Glomerular visceral epithelial cell (primary cell): Measurements from ENCODE around the gene XYLT1.

Source experiments
- DNase-seq: peaks from one replicate; pipeline ENCODE4 v3.0.0-alpha.2; 2016; ENCODE audit errors: extremely low spot score

XYLT1 gene

DNA sequence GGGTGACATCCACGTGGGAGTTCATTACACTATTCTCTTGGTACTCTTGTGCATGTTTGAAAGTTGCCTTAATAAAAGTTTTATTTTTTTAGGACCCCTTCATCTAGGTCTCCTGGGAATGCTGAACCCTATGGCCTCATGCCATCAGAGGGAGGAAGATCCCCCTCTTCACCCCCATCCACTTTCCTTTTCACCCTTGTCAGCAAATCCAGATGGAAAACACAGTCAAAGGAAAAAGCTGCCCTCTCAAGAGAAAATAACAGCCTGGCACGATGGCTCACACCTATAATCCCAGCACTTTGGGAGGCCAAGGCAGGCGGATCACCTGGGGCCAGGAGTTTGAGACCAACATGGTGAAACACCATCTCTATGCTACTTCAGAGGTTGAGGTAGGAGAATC is 274.2 kb downstream of the XYLT1 start:
- no peak for DNase-seq

DNA sequence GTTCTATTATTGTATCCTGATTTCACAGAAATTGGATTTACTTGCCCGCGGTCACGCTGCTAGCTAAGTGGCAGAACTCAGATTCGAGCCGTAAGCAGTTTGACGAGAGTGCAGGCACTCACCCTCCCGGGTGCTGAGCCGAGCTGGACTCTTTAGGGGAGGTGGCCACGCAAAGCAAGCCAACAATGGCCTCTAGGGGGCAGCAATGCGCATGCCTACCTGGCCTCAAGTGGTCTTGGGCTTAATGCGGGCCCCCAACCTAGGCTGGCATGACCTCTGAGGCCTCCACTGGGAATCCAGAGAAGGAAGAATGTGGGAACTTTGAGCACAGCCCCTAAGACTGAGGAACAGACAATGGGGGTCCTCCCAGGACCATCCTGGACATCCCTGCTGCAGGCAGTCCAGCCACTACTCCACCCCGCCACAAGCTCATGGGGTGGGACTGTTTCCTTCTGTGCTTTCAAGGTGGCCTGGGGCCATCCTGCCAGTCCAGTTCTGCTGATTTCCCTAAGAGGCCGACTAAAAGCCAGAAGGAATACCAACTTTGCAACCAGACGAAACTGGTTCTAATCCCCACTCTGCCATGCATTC is 276.5 kb downstream of the XYLT1 start:
- DNase-seq: no peak

DNA sequence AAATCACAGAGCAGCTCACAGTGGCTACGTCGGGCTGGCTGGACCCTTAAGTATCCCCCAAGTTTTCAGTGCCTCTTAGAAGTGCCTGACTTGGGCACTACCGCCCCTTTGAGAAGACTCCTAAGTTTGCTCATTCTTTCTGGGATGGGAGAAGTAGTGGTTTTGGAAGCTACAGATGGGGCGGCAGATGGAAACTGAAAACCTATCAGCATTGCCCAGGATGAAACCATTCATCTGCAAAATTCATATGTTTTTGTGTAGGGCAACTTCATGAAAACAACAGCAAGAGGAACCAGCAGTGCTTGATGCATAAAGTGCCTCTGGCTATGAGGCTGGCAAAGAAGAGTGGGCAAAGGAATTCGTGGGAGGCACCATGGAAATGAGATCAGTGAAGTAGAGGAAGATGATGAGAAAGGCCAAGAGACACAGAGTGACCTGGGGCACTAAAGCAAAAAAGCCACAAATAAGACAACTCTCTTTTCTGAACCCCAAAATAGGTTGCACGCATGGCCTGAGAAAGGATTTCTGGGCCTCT is 277.1 kb downstream of the XYLT1 start:
- no peak for DNase-seq

DNA sequence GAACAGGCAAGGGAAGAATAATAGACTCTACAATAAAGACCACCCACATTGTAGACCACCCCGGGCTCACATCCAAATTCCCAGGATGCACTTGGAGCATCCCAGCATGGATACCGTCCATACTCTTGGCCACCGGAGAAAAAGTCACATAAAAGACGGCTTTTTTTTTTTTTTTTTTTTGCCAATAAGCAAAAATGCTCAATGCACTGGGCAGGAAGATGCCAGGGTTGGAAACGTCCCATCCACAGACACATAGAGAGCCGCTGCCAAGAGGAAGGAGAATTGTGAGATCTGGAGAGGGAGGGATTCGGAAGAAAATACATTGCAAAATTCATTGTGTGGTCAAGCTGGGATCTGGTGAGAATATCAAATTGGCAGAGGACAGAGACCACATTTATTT is 286.7 kb downstream of the XYLT1 start:
- no peak for DNase-seq

DNA sequence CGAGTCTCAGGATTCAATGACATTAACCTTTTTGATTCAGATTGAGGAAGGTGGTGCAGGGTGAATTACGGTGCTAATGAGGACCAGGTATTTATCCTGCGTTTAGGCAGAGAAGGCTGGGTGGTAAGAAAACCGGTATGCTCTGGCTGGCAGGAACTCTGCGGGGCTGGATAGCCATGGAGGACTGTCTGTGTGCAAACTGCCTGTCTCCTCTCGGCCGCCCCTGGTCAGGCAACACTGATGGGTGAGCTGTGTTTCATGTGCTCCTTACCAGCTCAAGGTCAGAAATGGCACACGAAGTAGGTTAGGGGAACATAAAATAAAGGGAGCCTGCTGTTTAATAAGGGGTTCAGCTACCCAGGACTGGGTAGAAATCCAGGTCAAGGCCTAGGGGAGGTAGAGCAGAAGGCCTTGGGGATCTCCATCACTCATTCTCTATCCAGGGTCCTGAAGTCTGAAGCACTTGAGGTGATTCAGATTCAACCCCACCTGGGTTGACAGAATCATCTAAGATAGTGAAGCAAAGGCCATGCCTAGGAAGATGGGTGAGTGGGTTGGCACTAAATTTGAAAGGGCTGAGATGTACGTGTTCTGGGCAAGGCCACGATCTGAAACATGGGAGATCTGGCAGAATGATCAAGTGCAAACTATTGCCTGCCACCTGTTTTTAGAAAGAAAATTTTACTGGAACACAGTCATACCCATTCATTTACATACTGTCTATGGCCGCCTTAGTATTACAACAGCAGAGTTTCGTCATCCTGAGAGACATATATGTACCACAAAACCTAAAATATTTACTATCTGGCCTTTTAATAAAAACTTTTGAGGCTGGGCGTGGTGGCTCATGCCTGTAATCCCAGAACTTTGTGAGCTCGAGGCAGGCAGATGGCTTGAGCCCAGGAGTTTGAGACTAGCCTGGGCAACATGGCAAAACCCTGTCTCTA is 292.5 kb downstream of the XYLT1 start:
- DNase-seq: no peak

DNA sequence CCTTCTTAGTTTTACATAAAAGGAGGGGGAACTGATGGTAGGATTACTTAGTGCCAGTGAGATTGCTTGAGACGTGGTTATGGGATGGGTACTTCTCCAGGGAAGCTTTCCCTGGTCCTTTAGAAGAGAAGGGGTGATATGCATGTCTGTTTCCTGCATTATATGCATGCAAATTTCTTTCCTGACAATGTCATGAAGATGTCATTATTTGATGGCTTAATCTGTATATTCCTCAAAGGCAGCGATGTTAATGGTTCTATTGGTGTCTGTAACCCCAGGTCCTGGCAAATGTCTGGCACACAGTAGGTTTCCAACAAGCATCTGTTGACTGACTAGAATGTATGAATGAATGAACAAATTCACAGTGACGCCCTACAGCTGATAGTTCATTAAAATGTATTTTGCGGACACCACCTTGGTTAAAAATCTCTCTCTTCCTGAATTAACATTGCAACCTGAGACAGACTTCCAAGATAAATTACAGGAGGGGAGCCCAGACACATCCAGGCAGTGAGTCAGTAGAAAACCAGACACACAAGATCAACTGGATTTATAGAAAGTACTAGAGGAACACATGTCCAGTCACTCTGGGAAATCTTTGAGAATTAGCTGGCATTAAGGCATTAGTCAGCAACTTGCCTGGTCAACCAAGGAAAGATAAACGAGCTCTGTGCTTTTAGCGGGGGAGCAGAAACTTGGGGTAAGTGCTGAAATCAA is 293.4 kb downstream of the XYLT1 start:
- no peak for DNase-seq

DNA sequence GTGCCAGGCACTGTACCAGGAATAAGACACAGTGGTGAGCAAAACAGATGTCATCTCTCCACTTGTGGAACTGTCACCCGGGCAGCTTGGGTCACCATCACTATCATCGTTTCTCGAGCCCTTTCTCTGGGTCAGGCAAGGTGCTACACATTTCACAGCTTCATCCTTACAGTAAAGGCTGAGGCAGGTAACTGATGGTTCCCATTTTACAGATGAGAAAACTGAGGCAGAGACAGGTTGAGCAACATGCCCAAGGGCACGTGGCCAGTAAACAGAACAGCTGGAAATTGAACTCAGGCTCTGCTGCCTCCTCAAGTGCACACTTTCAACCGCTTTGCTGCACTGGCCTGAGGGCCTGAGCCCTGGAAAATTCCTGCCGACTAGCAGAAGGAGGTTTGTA is 294.6 kb downstream of the XYLT1 start:
- DNase-seq: no peak

DNA sequence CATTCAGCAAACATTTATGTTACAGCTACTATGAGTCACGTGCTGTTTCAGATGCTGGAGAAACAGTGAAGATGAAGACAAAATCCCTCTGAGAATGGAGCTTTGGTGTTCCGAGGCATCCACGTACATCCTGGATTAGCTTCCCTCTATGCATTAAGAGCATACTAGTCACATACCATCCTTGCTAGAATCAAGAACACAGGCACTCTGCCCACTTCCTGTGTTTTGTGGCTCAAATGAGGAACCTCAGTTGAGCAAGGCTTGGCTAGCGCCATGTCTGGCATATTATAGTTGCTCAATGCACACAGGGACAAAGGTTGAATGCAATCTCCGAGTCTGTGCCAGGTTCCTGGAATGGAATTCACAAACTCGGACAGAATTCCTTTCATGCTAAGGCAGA is 297.5 kb downstream of the XYLT1 start:
- no peak for DNase-seq

DNA sequence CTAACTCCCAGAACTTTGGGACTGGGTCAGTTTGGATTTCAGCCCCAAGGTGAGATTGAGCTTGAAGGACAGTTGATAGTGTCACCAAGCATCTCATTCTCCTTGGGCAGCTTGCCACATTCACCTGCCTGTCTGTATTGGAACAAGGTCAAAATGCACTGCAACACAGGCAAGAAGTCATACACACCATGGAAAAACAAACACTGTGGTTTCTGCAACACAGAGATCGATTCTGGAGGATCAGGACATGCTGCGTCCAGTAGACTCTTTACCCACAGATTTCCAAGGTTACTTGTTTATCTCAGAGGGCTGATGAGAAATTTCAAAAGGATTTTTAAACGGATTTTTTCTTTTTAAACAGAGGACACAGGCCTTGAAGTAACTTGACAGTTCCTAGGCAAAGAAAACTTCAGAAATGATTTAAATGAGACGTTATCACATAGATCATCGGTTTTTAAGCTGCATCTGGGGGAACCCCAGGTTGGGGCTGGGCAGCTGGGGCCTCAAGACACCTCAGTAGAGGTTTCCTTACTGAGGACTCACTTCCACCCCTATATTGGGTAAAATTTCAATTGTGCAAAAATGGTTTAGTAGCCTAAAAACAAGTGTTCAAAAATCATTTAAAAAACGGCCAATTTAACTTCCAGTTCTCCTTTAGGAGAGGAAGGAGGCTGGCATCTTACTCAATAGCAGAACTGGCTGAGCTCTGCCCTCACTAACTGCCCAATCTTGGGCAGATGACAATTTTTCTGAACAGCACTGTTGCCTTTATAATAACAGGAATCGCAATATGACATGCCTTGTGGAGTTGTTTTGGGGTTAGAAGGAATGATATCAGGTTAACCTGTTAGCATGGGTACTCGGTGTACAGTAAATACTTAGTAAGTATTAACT is 299.3 kb downstream of the XYLT1 start:
- DNase-seq: no peak

DNA sequence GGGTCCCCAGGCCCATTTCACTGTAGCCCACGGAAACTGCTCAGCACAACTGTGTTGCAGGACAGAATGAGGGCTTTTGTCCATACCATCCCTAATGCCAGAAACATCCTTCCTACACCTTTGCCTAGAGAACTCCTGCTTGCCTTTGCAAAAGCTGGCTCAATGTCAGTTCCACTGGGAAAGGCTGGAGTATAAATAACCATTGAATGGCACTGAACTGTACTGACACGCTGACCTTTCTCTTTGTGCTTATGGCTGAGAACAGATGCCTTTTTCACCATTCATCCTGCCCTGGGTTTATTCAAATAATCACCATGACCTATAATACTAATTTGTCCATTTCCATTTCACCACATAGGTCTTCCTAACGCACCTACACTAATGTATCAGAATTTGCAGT is 300.3 kb downstream of the XYLT1 start:
- DNase-seq: no peak

DNA sequence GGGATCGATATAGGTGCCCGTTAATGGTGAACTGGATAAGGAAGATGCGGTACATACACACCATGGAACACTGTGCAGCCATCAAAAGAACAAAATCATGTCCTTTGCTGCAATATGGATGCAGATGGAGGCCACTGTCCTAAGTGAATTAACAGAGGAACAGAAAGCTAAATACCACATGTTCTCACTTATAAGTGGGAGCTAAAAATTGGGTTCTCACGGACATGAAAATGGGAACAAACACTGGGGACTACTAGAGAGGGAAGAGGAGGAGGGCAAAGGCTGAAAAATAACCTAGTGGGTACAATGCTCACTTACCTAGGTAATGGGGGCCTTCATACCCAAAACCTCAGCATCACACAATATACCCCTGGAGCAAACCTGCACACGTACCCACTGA is 302.6 kb downstream of the XYLT1 start:
- DNase-seq: no peak

DNA sequence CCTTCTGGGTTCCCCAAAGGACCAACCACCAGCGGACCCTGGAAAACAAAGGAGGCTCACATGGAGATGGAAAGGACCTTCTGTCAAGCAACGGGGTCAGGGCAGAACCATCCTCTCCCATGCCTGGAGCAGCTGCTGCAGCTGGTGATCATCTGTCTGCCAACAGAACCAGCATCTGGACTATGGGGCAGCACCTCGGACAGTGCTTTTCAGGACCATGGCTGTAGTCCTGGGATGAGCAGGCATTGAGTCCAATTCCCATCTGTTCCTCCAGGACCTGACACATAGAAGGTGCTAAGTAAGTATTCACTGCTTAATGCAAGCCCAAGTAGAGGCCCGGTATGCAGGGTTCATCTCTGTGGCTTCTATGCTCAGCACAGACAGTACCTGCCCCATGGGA is 304.7 kb downstream of the XYLT1 start:
- DNase-seq: no peak

DNA sequence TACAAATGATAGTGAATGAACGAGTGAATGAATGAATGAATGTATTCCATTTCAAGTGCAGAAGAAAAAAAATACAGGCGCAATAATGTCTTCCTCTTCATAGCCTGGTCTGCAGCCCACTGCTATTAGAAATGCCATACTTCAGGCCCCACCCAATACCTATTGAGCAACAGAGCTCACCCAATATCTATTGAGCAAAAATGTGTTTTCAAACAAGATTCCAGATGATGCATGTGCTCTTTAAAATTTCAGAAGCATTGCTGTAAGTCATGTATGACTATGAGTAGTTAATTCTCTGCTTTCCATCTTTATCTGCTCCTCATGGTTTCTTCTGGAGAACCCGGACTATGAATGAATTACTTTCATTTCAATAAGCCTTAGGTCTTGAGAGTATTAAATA is 308.2 kb downstream of the XYLT1 start:
- no peak for DNase-seq

DNA sequence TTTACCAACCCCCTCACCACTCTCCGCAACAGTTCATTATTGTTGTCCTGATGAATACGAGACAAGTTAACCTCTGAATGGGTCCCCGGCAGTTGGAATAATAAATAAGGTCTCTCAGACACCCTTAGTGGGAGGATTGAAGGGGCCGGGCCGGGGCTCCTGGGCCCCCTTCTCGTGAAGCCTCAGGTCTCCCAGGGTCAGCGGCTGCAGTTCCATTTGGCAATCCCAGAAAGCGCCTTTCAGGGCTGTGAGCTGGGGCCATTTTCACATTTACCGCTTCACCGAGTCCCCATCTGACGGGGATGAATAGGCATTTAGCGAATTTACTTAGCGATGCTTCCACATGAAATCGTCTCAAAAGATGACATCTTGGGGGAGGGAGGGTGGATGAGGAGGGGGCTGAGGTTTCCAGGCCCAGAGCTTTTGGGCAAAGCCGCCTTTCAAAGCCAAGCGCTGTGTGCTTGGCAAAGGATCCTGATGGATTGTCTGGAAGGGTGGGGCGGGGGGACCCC is 309.8 kb downstream of the XYLT1 start:
- DNase-seq: no peak

DNA sequence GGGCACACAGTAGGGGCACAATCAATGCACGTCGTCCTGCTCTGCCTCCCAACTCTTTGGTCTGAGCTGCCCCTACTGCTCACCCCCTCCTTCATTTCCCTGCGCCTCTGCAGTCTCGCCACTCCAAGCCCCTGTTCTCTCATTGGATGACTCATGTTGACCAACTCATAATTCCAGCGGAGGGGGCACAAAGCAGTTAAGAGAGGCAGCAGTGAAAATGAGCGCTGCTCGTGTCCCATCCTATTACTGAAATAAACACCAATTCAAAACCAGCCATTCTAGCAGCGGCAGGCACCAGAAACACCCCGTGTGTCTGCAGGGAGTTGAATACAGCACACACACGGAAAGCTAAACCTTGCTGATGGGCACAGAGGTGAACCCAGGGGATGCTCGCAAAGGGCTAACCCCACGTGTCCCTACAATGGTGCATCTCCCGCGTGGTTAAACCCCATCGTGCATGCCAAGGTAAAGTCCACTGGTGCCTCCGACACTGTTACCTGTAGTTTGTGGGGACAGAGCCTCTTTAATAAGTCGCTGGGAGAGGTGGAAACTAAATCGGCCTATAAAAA is 310.4 kb downstream of the XYLT1 start:
- no peak for DNase-seq

DNA sequence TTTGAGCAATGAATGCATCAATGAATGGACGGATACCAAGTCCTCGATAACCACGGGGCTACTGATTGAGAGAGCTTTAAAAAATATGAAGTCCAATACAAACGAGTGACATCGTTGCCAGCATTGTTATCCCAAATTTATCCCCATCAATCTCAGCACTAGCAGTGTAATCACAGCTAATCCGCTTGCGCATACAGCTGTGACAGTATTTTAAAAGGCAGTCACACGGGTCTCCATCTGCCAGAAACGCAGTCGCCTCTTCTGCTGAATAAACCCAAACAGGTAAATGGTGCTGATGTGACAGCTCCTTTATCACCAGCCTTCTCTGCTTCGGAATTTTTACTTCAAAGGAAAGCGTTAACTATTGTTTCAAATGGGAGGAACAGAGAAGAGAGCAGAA is 311.1 kb downstream of the XYLT1 start:
- no peak for DNase-seq

DNA sequence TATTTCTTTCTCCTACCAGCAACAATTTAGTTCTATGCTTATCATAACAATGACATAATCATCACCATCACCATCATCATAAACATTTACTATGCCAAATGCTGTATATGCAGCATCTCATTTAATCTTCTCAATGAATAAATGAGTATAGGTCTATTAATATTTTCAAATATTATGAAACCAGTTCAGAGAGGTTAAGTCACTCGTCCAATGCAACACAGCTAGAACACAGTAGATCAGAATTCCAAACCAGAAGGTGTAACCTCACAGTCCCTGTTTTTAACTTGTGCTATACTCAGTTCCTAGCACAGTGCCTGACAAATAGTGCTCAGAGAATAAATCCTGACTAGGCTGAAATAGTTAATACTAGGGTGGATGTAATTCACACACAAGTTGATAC is 314.8 kb downstream of the XYLT1 start:
- DNase-seq: no peak

DNA sequence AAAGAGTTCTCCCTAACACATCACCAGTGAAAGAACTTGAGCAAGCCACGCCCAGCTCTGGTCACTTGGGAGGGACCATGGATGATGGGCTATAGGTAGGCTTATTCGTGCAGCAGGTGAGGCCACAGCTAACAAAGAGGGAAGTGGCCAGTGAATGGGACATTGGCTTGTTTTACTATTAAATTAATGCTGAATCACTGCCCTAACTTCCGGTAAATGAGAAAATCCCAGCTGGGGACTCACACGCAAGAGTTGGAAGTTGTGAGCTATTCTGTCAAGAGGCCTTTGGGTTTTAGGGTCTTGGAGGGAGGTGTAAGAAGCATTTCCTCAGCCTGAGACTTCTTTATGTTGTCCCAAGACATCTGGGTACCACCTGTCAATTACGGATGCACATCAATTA is 315.3 kb downstream of the XYLT1 start:
- no peak for DNase-seq

DNA sequence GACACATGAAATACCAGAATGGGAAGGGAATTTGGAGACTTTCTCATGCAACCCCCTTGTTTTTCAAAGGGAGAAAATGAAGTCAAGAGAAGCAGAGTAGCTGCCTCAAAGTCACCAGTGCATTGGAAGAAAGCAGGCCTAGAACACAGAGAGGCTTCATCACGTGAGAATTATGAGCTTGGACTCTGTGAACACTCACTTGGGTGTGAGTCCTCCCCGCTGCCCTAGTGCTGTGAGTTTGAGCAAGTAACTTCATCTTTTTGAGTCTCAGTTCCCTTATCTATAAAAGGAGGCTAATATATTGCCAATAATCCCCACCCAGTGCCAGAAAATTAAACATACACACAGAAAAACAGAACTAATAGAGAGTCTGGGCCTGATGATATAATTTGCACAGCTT is 315.8 kb downstream of the XYLT1 start:
- no peak for DNase-seq

DNA sequence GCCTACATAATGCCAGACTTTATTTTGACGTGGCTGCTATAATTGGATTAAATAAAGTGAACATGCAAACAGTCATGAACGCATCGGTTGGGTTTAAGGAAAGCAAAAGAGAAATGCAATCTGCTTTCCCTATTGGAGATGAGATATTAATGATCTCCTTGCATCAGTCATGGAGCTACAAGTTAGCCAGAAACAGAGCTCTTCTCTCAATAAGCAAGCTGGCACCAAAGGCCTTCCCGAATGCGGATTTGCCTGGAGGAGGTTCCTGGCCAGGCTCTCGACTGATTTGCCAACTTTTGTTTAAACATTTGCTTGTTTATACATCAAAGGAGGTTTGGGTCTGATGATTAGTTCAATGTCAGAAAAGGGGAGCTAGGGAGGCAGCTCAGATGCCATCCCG is 318.4 kb downstream of the XYLT1 start:
- no peak for DNase-seq

DNA sequence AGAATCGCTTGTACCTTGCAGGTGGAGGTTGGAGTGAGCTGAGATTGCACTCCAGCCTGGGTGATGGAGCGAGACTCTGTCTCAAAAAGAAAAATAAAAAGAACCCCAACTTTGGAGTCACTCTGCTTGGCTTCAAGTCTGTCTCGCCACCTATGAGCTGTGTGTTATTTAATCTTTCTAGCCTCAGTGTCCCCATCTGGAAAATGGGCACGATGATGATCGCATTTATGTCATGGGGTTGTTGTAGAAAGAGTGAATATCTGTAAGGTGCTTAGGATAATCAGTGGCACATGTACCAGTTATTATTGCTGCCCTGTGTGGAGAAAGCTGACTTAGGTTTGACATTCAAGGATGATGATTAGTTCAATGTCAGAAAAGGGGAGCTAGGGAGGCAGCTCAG is 319.4 kb downstream of the XYLT1 start:
- DNase-seq: no peak
